GM10266 (cell line): Measurements from ENCODE around the gene PTBP1.

Experiments used
- DNase-seq: peaks from one replicate; pipeline ENCODE4 v3.0.0; 2012; ENCODE audit errors: extremely low spot score
- TF ChIP-seq, protein P1 (sequence below): IDR thresholded peaks from 2 replicates; pipeline ENCODE4 v1.5.1; 2012; ENCODE audit warnings: mild to moderate bottlenecking, low read depth; ENCODE audit not compliant: control insufficient read depth, insufficient read depth; ENCODE audit errors: missing control alignments

Gene PTBP1

DNA sequence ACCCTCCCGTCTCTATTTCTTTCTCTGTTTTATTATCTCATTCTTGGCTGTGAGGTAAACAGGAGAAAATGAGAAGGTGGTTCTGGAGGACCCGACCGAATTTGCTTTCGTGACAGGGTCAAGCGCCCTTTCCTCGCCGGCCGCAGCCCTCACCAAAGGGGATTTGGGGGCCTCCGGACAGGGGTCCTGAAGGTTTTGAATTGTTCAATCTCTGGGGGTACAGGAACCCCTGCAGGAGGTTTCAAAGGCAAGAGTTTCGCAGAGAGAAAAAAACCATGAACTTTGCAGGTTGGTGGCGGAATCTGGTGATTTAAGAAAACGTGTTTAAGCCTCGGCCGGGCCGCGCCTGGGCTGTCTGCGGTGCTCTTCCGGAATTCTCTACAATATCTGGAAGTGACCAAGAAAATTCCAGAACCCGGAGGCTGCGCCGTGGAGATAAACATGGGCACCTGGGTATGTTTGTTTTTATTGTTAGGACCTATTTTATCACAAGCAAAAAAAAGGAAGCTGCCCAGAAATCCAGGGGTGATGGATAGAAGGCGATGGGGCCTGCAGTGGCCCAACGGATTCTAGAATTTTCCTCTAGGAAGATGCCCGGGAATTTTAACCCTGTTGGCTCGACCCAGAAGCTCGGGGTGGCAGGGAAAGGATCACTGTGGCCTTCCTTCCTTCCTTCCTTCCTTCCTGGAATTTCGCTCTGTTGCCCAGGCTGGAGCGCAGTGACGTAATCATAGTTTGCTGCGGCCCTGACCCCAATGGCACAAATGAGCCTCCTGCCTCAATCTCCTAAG, 14.2 kb upstream of the PTBP1 start:
- TF ChIP-seq, protein P1, sequence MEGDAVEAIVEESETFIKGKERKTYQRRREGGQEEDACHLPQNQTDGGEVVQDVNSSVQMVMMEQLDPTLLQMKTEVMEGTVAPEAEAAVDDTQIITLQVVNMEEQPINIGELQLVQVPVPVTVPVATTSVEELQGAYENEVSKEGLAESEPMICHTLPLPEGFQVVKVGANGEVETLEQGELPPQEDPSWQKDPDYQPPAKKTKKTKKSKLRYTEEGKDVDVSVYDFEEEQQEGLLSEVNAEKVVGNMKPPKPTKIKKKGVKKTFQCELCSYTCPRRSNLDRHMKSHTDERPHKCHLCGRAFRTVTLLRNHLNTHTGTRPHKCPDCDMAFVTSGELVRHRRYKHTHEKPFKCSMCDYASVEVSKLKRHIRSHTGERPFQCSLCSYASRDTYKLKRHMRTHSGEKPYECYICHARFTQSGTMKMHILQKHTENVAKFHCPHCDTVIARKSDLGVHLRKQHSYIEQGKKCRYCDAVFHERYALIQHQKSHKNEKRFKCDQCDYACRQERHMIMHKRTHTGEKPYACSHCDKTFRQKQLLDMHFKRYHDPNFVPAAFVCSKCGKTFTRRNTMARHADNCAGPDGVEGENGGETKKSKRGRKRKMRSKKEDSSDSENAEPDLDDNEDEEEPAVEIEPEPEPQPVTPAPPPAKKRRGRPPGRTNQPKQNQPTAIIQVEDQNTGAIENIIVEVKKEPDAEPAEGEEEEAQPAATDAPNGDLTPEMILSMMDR: no peak
- no peak for DNase-seq

DNA sequence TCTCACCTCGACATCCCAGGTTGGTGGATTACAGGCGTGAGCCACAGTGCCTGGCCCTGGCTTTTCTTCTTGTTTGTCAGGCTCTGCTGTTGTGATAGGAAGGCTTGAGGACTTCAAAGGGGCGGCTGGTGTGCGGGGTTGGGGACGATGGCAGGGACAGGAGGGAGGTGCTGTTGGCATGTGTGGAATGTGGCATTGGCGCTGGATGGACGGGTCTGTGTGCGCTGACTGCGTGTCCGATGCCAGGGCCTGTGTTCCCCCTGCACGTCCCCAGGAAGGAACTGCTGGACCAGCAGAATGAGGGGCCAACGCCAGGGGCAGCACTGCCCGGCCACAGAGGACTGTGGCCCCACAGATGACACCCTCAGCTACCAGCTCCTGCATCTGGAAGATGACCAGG, 12.7 kb upstream of the PTBP1 start:
- TF ChIP-seq, protein P1: no peak

DNA sequence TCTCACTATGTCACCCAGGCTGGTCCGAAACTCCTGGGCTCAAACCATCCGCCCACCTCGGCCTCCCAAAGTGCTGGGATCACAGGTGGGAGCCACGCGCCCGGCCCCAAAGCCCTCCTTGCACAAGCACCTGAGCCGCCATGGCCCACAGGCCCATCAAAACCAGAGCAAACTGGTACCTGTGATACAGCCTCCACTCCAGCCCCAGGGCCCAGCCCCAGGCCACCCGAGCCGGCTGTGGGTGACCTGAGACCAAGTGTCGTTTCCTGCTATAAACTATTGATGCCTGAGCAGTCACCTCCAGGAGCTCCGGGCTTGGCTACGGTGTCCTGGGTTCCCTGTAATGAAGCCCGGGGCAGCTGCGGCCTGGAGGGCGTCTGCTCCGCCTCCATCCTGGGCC, 9.7 kb upstream of the PTBP1 start:
- DNase-seq: no peak
- TF ChIP-seq, protein P1: no peak

More for the DNA sequence above, 12.7 kb upstream of the PTBP1 start:
- no peak for DNase-seq

DNA sequence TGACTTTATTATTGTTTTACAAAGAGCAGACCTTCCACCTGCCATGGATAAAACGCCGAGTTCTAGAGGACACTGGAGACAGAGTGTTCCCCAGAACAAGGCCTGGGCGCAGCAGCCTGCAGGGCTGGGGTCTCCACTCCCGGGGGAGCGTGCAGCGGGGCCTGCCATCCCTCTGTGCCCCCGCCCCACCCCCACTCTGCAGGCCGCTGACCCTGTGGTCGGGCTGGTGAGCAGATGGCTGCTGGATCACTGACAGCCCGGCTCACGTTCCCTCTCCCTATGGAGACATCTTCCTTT, 8.6 kb upstream of the PTBP1 start:
- TF ChIP-seq, protein P1: no peak
- DNase-seq: no peak

DNA sequence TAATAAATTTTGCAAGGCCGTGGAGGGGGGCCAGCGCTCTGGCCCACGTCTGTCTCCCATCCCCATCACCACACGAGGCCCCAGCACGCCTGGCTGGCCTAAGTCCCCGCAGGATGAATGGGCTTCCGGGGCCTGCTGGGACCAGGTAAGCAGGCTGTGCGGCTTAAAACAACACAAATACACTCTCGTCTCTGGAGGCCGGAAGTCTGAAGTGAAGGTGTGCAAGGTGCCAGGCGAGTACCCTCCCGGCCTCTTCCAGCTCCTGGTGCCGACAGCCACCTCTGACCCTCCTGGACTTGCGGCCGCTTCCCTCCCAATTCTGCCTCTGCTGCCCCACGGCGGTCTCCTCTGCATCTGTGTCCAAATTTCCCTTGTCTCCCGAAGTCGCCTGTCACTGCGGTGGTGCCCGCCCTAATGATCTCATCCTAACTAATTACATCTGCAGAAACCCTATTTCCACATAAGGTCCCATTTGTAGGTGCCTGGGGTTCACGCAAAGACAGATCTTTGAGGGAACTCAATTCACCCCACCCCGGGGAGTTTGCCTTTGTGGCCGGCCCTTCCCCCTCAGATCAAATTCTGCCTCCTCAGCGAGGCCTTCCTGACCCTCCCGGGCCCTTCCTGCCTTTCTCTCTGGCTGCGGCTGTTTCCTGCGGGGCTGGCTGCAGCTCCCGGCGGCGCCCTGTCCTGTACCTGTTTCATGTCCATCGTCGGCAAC, 8.1 kb upstream of the PTBP1 start:
- TF ChIP-seq, protein P1: no peak
- DNase-seq: no peak

DNA sequence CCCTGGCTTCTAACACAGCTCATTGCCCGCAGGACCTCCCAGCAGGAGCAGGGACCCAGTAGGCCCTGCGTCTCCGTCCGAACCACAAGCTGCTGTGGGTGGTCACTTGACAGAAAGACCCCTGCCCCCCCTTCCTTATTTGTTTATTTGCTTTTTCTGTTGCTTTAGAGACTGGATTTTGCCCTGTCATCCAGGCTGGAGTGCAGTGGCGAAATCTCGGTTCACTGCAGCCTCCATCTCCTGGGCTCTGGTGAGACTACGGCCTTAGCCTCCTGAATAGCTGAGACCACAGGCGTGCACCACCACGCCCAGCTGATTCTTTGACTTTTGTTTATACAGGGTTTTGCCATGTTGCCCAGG, 7.6 kb upstream of the PTBP1 start:
- no peak for DNase-seq
- TF ChIP-seq, protein P1: no peak

DNA sequence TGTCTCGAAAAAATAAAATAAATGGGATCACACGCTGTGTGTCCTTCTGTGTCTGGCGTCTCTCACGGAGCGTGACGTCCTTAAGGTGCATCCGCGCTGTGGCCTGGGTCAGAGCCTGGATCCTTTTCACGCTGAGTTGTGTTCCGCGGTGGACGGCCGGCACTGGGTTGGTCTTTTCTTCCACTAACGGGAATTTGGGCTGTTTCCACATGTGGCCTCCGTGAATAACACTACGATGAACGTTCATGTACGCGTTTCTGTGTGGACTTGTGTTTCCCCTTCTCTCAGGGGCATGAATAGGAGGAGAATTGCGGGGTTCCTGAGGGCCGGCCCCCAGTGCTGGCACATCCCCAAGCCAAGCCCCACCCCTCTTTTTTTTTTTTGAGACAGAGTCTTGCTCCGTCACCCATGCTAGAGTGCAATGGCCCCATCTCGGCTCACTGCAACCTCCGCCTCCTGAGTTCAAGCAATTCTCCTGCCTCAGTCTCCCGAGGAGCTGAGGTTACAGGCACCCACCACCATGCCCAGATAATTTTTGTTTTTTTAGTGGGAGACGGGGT, 6.2 kb upstream of the PTBP1 start:
- TF ChIP-seq, protein P1: no peak

More for the DNA sequence above, 6.2 kb upstream of the PTBP1 start:
- DNase-seq: no peak
